Measurements from ENCODE around the gene TRPM2.
"Not testable (repeated sequence)": the region's sequence is repeated elsewhere in the genome, so short reads cannot be mapped to it uniquely, and the experiment has no call there.

TRPM2 gene

DNA sequence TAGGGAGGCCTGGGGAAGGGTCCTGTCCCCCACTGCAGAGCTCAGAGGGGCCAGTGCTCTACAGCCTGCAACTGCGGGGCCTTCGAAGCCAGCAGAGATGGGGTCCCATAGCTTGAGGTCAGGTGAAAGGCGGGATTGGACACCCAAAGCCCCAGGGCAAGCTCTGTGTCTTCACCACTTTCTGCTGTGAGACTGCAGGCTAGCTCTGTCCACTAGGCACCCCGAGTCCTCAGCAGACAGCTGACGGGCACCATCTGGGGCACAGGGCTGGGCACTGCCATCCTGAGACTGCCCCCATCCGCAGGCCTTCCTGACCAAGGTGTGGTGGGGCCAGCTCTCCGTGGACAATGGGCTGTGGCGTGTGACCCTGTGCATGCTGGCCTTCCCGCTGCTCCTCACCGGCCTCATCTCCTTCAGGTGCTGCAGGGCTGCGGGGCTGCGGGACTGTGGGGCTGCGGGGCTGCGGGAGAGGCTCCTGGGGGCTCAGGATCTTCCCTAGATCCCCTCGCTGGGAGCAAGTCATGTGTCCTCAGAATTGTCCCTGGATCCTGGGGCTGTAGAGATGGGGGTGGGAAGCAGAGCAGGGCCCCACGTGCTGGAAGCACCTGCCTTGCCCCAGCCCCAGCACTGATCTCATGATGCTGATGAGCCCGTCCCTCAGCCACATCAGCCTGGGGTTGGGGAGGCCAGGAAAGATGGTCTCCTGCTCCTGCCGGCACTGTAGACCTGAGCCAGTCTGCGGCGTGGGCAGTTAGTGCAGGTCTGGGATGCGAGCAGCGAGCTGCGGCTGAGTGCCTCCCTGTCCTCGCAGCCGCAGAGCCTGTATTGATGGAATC lies 46.8 kb downstream of the TRPM2 start:
- DNase-seq (no peak), ATAC-seq (no peak)
- H3K27ac Mint-ChIP-seq: no peak overlapping the region
- H3K9me3 Mint-ChIP-seq: peaks cover 0 to 5% of the 10 kb centered on the region in 2 donors
- H3K27me3 Mint-ChIP-seq: no peaks in the 10 kb centered on the region
- H3K4me3 Mint-ChIP-seq: no peak overlapping the region
- no peaks in the 10 kb centered on the region for H3K4me1 Mint-ChIP-seq

- Mint-ChIP-seq H3K9me3 (peaks cover 0 to 5% of the 10 kb centered on the region in 2 donors), H3K27ac (peak overlapping the region in 1 of 2 donors; percentile 27), H3K4me1 (no peaks in the 10 kb centered on the region), H3K27me3 (no peaks in the 10 kb centered on the region), H3K4me3 (no peak overlapping the region)
- DNase-seq: no peak
- ATAC-seq: no peak
These were observed 47.5 kb downstream of the TRPM2 start for GRCh38 chr21:44400791-44401385.

DNA sequence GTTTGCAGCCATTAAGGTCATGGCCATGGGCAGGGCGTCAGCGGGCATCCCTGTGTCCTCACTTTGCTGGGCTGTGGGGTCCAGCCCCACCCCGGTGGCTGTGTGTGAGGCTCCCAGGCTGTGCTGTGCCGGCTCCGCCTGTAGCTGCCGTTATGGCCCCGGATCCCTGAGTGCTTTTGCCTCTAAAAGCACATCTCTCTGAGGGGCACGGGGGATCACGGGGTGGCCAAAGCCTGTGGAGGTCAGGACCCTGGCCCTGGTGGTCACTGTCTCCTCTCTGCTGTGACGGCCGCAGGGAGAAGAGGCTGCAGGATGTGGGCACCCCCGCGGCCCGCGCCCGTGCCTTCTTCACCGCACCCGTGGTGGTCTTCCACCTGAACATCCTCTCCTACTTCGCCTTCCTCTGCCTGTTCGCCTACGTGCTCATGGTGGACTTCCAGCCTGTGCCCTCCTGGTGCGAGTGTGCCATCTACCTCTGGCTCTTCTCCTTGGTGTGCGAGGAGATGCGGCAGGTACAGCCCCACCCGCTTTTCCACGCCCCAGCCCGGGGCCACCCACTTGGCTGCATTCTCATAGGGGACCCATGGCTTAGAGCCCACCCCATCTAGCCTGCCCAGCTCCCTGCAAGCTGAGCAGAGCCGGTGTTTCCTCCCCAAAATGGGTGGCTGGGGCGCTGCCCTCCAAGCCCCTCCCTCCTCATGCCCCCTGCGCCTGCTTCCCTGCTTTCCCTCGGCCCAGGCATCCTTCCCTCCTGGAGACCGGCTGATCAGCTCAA lies 48.2 kb downstream of the TRPM2 start:
- peaks cover 0 to 5% of the 10 kb centered on the region in 2 donors for H3K9me3 Mint-ChIP-seq
- no peak for ATAC-seq
- no peaks in the 10 kb centered on the region for H3K27me3 Mint-ChIP-seq
- no peak for DNase-seq
- H3K4me1 Mint-ChIP-seq: no peaks in the 10 kb centered on the region
- peak overlapping the region in 1 of 2 donors; percentile 98 for H3K27ac Mint-ChIP-seq
- no peak overlapping the region for H3K4me3 Mint-ChIP-seq

- H3K27me3 Mint-ChIP-seq: no peaks in the 10 kb centered on the region
- ATAC-seq (no peak), DNase-seq (no peak)
- peaks cover 0 to 5% of the 10 kb centered on the region in 2 donors for H3K9me3 Mint-ChIP-seq
- H3K4me1 Mint-ChIP-seq: peaks cover 6% of the 10 kb centered on the region
- no peak overlapping the region for H3K27ac Mint-ChIP-seq
- no peak overlapping the region for H3K4me3 Mint-ChIP-seq
These were observed 49.1 kb downstream of the TRPM2 start for GRCh38 chr21:44402323-44403105.

- H3K27me3 Mint-ChIP-seq: no peaks in the 10 kb centered on the region
- H3K27ac Mint-ChIP-seq: no peak overlapping the region
- no peak overlapping the region for H3K4me3 Mint-ChIP-seq
These were observed 49.9 kb downstream of the TRPM2 start for GRCh38 chr21:44403106-44404020.

GRCh38 chr21:44404482-44404881 lies 51.1 kb downstream of the TRPM2 start:
- H3K4me1 Mint-ChIP-seq: peaks cover 18% of the 10 kb centered on the region
- not testable (repeated sequence) for ATAC-seq, H3K27me3 Mint-ChIP-seq, H3K27ac Mint-ChIP-seq, H3K4me3 Mint-ChIP-seq, H3K9me3 Mint-ChIP-seq, DNase-seq

More at GRCh38 chr21:44403106-44404020, 49.9 kb downstream of the TRPM2 start:
- peaks cover 12% of the 10 kb centered on the region for H3K4me1 Mint-ChIP-seq
- peaks cover 0 to 5% of the 10 kb centered on the region in 2 donors for H3K9me3 Mint-ChIP-seq
- DNase-seq (no peak), ATAC-seq (no peak)

DNA sequence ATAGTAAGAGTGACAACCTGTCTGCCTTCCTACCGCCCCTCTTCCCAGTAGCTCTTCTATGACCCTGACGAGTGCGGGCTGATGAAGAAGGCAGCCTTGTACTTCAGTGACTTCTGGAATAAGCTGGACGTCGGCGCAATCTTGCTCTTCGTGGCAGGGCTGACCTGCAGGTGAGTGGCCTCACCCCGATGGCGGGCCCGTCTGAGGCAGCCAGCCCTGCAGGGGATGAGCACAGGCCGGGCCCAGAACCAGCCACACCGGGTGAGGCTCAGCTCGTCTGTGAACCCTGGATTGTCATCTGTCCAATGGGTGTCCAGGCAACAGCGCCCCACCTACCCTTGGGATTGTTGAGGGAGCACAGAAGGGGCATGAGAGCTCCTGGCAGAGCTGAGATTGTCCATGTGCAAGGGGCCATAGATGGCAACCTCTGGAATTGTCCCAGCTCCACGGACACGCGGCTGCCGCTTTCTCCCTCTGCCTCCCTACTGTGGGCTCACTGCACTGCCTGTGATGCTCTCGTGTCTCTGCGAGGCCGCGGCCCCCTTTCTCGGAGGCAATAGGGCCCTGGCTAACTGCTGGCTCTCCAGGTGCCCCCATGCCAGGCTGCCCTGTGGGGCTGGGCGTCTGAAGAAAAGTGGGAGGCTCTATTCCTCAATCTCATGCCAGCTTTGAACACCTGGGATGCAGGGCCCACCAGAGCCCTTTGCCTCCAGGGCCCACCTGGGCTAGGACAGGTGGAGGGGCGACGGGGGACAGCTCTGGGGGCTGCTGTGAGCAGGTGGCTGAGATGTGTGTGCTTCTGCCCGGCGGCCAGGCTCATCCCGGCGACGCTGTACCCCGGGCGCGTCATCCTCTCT lies 51.9 kb downstream of the TRPM2 start:
- H3K27ac Mint-ChIP-seq: no peak overlapping the region
- H3K4me3 Mint-ChIP-seq: no peak overlapping the region
- H3K9me3 Mint-ChIP-seq: peaks cover 0 to 5% of the 10 kb centered on the region in 2 donors
- H3K4me1 Mint-ChIP-seq: peaks cover 18% of the 10 kb centered on the region
- no peaks in the 10 kb centered on the region for H3K27me3 Mint-ChIP-seq
- DNase-seq (no peak), ATAC-seq (no peak)

DNA sequence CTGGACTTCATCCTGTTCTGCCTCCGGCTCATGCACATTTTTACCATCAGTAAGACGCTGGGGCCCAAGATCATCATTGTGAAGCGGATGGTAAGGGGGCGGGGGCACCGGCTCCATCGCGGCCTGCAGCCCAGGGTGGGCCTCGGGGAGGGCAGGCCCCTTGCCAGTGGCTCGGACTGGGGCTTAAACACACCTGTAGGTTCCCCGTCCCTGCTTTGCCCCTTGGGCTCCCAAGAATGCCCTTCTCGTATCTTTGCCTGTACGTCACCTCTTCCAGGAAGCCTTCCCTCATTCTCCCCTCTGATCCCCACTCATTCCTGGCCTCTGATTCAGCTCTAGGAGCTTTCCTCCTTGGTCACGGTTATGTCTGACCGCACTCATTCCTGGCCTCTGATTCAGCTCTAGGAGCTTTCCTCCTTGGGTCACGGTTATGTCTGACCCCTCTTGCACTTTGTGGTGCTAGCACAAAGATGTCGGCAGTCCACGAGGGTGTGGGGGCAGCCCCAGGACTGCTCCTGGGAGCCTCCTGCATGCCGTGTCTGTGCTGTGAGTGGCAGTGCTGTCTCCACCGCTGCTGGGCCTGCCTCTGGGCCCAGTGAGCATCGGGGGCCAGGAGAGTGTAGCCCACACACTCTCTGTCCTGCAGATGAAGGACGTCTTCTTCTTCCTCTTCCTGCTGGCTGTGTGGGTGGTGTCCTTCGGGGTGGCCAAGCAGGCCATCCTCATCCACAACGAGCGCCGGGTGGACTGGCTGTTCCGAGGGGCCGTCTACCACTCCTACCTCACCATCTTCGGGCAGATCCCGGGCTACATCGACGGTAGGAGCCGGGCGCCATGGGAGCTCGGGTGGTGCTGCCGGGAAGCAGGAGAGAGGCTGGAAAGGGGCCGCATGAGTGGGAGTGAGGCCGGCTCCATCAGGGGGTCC lies 52.8 kb downstream of the TRPM2 start:
- peak overlapping the region in 1 of 2 donors; percentile 24 for H3K27ac Mint-ChIP-seq
- DNase-seq: no peak

GRCh38 chr21:44406953-44407352 lies 53.5 kb downstream of the TRPM2 start:
- no peak for ATAC-seq
- H3K9me3 Mint-ChIP-seq: peaks cover 0 to 5% of the 10 kb centered on the region in 2 donors

More for the DNA sequence above, 52.8 kb downstream of the TRPM2 start:
- no peak for ATAC-seq
- H3K9me3 Mint-ChIP-seq: peaks cover 0 to 5% of the 10 kb centered on the region in 2 donors
- H3K27me3 Mint-ChIP-seq: no peaks in the 10 kb centered on the region
- H3K4me1 Mint-ChIP-seq: peaks cover 18% of the 10 kb centered on the region
- H3K4me3 Mint-ChIP-seq: no peak overlapping the region

GRCh38 chr21:44407493-44407892 lies 54.1 kb downstream of the TRPM2 start:
- H3K9me3 Mint-ChIP-seq: peaks cover 0 to 5% of the 10 kb centered on the region in 2 donors
- no peaks in the 10 kb centered on the region for H3K27me3 Mint-ChIP-seq
- peaks cover 18% of the 10 kb centered on the region for H3K4me1 Mint-ChIP-seq
- peak overlapping the region; percentile 45 to 58 for H3K4me3 Mint-ChIP-seq
- DNase-seq: peak; percentile 48 to 68
- H3K27ac Mint-ChIP-seq: peak overlapping the region; percentile 98 to 99
- peak; percentile 95 for ATAC-seq

More at GRCh38 chr21:44406953-44407352, 53.5 kb downstream of the TRPM2 start:
- H3K27ac Mint-ChIP-seq: peak overlapping the region; percentile 98 to 99
- peak overlapping the region; percentile 45 to 58 for H3K4me3 Mint-ChIP-seq
- H3K27me3 Mint-ChIP-seq: no peaks in the 10 kb centered on the region
- H3K4me1 Mint-ChIP-seq: peaks cover 18% of the 10 kb centered on the region
- DNase-seq: no peak

DNA sequence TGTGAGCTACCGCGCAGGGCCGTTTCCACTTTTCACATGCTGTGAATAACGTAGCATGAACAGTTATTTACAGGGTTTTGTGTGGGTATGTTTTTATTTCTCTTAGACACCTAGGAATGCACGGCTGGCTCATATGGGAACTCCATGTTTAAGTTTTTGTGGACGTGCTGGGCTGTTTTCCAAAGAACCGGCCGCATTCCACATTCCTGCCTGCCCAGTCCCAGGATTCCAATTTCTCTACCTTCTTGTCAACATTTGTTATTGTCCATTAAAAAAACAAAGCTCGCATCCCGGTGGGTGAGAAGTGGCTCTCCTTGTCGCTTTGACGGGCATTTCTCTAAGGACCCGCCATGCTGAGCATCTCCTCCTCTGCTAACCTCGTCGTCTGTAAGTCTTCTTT lies 54.8 kb downstream of the TRPM2 start:
- no peak for ATAC-seq
- Mint-ChIP-seq H3K9me3 (peaks cover 0 to 5% of the 10 kb centered on the region in 2 donors), H3K27me3 (no peaks in the 10 kb centered on the region), H3K4me1 (peaks cover 18% of the 10 kb centered on the region), H3K27ac (peak overlapping the region in 1 of 2 donors; percentile 83), H3K4me3 (peak overlapping the region in 1 of 2 donors; percentile 16)
- no peak for DNase-seq

DNA sequence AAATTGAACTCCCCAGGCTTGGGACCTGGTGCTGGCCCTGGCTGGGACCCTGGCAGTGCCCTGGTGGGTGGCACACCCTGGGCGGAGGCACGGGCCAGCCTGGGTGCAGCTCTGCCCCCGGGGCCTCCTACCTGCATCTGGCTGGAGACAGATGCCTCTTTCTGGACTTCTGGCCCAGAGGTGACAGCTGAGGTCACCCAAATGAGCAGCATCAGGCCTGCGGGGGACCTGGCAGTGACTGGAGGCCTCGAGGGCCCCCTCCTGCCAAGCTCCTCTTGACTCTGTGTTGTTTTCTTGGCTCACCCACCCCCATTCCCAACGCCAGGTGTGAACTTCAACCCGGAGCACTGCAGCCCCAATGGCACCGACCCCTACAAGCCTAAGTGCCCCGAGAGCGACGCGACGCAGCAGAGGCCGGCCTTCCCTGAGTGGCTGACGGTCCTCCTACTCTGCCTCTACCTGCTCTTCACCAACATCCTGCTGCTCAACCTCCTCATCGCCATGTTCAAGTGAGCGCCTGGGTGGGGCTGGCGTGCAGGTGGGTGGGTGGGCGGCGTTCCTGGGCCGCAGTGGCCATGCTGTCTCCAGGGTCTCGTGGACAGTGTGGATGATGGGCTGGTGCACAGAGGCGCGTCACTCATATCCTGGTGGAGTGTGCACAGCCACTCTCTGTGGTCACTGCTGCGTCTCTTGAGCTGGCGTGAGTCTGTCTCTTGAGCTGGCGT lies 60.3 kb downstream of the TRPM2 start:
- no peaks in the 10 kb centered on the region for H3K27me3 Mint-ChIP-seq
- DNase-seq (peak in 1 of 2 donors; percentile 2), ATAC-seq (no peak)
- H3K4me3 Mint-ChIP-seq: no peak overlapping the region
- no peaks in the 10 kb centered on the region for H3K9me3 Mint-ChIP-seq
- peaks cover 2% of the 10 kb centered on the region for H3K4me1 Mint-ChIP-seq
- no peak overlapping the region for H3K27ac Mint-ChIP-seq
